HG03432 (cell line): ENCODE data around the gene ZBED2.
"Not testable (repeated sequence)": the region's sequence is repeated elsewhere in the genome, so short reads cannot be mapped to it uniquely, and the experiment has no call there.

Experiments
- ATAC-seq: cut with Tn5 transposase; IDR thresholded peaks from one replicate; pipeline ENCODE4 v1.9.1; 2021; ENCODE audit warnings: mild to moderate bottlenecking, moderate library complexity; ENCODE audit not compliant: unreplicated experiment

The ZBED2 gene

GRCh38 chr3:111577113-111577512 lies 18.0 kb downstream of the ZBED2 start:
- no peak for ATAC-seq

DNA sequence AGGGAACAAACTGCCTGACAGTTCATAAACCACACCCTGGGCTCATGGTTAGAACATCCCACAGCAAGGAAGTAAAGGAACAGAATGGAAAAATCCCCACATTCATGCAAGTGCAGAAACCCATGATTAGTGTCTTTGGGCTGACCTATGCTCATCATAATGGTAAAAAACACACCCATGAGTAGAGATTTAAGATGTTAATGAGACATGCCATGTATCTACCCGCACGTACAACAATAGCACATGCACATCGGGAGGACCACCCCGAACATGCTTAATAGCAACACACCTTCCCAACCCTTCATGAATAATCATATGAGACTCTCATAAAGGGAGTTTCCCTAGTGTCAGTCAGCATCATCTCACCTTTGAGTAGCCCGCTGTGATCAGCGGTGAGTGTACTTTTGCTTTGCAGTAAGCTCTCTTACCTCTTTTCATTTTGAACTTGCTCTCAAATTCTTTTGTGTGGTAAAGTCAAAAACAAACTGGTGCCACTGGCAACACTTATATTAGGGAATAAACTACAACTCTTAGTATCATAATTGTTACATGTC lies 23.2 kb downstream of the ZBED2 start:
- ATAC-seq: no peak

DNA sequence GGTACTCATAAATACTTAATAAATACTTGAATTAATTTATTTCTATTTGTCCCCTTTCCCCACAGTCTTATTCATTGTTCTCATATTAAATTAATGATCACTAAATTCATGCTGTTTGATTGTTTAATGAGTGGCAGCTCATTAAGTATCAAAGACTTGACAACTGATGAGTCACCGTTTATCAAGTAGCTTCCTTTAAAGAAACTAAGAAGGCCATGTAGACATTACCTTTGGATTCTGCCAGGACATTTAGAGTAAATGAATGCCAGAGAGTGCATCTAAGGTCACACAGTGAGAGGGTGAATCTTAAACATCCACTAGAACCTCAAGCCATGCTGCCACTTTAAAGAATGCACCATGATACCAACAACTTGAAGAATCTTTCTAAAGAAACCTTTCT lies 23.9 kb downstream of the ZBED2 start:
- ATAC-seq: no peak

DNA sequence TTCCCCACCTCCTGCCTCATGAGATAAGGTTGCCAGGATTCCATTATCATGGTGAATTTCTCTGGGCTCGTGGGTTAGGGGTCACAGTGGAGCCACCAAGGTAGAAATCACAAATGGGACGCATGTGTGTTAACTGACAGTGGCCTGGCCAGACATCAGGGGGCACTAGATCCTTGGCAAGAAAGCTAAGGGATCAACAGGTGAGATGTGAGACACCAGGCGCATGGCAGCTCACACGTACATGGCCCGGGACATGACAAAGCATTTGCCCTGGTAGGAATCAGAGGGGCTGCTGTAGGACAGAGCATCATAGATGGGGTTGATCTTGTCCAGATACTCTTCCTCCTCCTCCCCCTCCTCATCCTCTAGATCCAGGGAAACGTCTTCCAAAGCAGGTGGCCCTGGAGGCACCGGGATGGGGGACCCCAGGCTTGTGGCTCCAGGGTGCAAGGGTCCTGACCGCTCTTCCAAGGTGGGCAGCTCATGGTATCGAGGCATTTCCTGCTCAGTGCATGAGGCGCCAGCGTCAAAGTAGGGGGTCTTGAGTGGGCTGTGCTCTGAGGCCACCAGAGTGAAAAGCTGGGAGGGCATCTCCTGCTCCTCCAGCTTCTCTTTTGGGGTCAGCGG lies 24.6 kb downstream of the ZBED2 start:
- no peak for ATAC-seq

- no peak for ATAC-seq
Observed at GRCh38 chr3:111568911-111569310, 26.2 kb downstream of the ZBED2 start.

- ATAC-seq: no peak
Observed at GRCh38 chr3:111568355-111568754, 26.8 kb downstream of the ZBED2 start.

GRCh38 chr3:111566844-111567243 lies 28.3 kb downstream of the ZBED2 start:
- ATAC-seq: no peak

- ATAC-seq: not testable (repeated sequence)
Observed at GRCh38 chr3:111561902-111562301, 33.2 kb downstream of the ZBED2 start.

DNA sequence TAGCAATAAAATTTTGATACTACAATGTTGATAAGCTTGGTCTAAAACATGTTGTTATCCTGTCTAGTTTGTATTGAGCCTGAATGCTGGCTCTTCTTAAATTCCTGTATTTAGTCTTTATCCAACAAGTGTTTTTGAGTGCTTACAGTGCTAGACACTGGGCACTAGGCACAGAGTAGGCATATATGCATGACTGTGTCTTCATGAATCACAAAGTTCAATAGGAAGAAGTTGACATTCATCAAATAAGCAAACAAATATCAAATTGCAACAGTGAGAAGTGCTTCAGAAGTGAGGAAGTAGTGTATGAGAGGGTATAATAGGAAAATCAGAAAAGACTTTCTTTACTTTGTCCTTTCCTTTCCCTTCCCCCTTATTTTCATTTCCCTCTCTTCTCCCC lies 46.4 kb downstream of the ZBED2 start:
- ATAC-seq: no peak

DNA sequence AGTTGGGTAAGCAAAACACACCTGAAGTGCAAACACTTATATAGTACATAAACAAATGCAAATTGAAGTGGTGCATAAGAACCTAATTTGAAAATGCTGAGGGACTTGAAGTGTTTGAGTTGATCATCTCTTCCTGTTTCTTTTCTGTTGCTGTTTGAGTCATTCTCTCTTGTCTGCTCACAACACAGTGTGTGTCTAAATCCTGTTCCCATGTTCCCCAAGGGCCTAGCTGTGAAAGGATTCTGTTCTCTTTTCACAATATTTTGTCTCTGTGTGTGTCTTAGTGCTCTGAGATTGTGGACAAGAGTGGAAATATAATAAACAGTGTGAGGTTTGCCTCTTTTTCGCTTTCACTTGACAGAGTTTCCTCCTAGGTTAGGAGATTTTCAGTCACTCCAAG lies 47.1 kb downstream of the ZBED2 start:
- peak; percentile 86 for ATAC-seq

- peak; percentile 88 for ATAC-seq
Observed at GRCh38 chr3:111547631-111548030, 47.5 kb downstream of the ZBED2 start.

- no peak for ATAC-seq
Observed at GRCh38 chr3:111545349-111545748, 49.8 kb downstream of the ZBED2 start.
